Stimulated activated CD4-positive, alpha-beta T cell treated with anti-CD3 and anti-CD28 coated beads, TNF-alpha, amount 100 ng/mL, for 24 hours (primary cell): ENCODE results near the gene MAPK9.

ENCODE experiments used
- DNase-seq, 3 experiments: peaks; one replicate each; pipeline ENCODE4 v3.0.0-alpha.2; 2020; ENCODE audit warnings: low read depth in 3 of 3

Gene MAPK9

DNA sequence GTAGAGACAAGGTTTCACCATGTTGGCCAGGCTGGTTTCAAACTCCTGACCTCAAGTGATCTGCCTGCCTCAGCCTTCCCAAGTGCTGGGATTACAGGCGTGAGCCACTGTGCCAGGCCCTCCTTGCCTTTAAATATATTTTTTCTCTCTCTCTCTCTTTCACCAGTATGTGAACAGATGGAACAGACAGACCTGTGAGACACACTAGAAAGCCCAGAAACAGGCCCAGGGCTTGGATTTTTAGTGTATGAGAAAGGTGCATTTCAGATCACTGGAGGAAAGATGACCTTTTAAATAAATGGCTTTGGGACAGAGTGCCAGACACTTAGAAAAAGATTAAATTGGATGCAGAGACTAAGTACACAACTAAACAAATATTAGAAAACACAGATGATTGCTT lies 86.0 kb downstream of the MAPK9 start:
- no peak for DNase-seq

GRCh38 chr5:180204276-180204819 lies 87.5 kb downstream of the MAPK9 start:
- DNase-seq = no peak

DNA sequence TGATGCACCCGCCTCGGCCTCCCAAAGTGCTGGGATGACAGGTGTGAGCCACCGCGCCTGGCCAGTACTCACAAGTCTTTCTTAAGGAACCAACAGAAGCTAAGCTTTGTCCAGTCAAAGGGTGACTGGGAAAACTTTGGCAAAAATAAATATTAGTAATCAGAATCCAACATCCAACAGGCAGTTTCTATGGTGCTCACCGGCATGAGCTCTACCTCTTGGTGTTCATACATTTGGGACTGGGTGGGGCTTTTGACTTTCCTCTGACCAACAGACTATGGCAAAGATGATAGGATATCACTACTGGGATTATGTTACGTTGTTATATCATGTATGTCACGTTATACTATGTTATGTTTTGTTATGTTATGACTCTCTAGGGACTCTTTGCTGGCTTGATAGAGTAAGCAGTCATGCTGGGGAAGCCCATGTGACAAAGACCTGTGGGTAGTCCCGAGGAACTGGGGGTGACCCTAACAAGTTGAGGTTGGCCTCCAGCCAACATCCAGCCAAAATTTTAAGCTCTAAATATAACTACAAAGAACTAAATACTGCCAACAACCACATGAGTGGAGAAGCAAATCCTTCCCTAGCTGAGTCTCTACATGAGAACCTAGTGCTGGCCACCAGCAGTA lies 88.8 kb downstream of the MAPK9 start:
- DNase-seq = no peak

DNA sequence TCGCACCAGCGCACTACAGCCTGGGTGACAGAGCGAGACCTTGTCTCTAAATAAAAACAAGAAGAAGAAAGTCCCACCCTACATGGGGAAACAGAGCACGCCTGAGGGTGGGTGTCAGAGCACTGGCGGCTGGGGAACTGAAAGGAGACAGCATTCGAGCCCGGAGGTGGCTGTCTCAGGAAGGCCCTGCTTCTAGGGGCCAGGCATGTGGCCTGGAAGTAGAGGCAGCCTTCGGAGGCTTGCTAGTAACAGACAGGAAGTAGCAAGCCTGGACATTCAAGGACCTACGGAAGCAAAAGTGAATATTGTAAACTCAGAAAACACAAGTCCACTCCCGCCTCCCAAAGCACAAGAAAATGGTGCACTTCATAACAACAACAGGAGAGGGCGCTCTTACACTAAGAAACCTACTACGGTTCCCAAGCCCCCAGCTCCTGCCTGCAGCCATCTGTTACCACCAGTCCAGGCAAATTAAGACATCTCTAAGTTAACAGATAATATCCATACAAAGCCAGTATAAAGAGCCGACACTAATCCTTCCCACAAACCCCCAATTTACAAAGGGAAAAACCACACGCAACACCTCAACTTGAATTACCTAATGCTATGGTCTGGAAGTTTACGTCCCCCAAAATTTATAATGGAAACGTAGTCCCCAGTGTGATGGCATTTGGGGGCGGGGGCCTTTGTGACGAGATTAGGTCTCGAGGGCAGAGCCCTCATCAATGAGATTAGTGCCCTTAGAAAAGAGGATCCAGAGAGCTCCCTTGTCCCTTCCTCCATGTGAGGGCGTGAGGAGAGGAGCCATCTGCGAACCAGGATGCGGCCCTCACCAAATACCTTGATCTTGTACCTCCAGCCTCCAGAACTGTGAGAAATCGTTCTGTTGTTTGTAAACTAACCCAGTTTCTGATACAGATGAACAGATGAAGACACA lies 90.6 kb downstream of the MAPK9 start:
- no peak for DNase-seq

DNA sequence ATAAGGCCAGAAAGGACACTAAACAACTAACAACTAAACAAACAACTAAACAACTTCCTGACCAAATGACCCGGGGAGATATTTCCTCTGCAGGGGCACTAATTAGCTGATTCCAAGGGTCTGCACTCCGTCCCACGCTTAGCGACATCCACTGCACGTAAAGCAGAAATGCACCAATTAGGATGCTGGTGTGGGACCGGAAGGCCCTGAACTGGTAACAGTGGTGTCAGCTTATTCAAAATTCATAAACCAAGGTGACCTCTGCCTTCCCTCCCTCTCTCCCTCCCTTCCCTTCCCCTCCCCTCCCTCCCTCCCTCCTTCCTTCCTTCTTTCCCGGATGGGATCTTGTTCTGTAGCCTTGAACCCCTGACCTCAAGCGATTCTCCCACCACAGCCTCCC lies 92.5 kb downstream of the MAPK9 start:
- no peak for DNase-seq

DNA sequence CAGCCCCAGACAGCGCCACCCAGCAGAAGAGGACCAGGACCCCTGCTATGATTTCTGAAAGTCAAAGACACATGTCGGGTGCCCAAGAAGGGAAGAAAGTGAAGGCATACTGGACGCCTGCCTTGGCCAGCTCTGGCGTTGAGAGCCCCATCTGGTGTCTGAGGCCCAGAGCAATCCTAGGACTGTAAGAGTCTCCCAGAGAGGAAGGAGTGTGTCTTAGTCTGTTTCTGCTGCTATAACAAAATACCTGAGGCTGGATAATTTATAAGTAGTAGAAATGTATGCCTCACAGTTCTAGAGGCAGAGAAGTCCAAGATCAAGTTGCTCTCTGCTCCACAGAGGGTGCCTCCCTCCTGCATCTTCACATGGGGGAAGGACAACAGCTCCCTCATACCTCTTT lies 93.7 kb downstream of the MAPK9 start:
- DNase-seq = no peak

DNA sequence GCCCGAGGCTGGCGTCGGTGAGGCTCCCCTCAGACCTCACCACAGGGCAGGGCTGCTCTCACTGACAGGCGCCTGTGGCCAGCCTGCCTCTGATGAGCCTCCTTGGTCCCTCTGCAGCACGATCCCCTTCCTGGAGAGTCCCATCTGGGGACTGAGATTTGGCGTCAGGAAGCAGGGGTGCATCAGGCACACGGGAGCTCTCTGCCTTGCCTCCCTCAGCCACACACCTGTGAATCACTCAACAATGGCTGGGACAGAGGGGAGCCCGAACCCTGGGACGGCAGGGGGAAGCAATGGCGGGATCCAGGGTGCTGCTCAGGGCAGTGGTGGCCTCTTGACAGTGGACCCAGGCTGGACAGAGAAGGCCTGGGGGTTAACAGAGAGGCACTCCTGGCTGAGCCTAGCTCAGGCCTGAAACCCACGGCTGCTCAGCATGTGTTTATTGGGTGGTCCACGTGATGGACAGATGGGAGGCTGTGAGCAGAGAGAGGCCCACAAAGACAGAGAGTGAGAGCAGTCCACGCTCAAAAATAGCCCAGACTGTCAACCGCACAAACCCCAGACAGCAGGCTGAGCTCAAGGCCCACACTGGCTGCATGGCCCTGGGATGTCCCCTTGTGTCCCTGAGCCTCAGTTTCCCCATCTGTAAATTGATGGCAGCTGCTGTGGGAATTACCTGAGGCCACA lies 94.7 kb downstream of the MAPK9 start:
- DNase-seq = no peak

DNA sequence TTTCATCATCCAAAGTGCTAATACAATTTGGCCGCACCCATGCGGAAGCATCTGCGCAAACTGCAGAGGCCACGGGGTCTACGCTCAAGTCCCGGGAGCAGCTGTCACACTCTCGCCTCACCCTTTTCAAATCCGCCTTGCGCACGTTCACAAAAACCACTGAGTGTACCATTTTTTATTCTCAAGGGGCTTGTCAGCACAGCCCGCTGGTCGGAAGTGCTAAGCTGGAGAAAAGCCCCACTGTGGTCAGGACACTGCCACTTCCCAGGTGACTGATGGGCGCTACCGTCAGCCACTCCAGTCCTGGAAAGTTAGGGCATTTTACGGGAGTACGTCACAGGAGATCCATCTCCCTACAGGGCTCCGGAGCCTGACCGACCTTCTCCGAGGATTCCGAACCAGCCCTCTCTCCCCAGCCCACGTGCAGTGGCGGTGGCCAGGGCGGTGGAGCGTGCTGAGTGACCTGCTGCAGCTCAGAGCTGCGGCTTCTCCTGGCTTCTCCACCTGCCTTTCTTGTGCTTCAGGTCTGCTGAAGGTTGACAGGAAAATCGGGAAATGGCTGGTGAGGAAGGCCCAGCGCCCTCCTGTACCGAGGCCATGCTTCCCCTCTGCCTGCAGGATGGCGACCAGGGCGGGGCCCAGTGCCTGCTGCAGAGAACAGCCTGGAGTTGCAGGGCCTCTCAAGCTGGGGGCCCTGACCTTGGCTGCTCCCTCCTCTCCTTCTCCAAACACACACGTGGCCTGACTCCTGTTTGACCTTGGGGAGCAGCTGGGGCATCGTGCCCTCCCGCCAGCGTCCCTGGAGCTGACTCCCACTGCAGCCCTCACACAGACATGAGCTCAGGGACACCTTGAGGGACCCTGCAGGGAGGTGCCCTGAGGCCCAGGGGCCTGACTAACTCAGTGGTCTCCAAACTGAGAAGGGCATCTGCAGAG lies 97.2 kb downstream of the MAPK9 start:
- no peak for DNase-seq

DNA sequence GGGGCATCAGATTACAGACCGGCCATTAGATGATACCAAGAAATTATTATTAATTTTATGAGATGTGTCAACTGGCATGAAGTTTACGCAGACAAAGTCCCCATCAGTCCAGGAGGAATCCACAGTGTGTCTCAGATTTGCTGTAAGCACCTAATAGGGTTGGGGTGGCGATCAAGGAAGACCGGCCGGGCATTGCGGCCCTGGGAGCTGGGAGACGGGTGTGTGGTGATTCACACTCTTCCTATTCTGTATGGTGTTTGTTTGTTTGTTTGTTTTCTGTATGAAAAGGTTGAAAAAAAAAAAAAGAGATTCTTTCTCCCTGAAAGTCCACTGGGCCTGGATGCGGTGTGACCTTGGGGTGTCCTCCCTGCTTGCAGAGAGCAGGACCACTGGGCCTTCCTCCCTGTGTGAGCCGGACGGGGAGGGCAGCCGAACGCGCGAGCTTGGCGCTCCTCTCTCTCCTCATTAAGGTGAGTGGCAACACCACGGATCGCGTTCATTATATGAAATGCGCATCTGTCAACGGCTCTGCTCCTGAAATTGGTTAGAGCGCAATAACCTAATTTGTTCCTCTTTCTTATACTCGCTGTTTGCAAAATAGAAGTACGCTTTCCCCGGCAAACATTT lies 98.0 kb downstream of the MAPK9 start:
- DNase-seq = no peak

GRCh38 chr5:180191716-180192115 lies 100.2 kb downstream of the MAPK9 start:
- DNase-seq = no peak

GRCh38 chr5:180187767-180188166 lies 104.1 kb downstream of the MAPK9 start:
- DNase-seq = no peak
